HG02610 (cell line): ENCODE measurements around the gene MYL10.

ENCODE experiments used
- ATAC-seq: cut with Tn5 transposase; IDR thresholded peaks from one replicate; pipeline ENCODE4 v1.9.1; 2021; ENCODE audit warnings: mild to moderate bottlenecking, moderate library complexity; ENCODE audit not compliant: unreplicated experiment

MYL10 gene

DNA sequence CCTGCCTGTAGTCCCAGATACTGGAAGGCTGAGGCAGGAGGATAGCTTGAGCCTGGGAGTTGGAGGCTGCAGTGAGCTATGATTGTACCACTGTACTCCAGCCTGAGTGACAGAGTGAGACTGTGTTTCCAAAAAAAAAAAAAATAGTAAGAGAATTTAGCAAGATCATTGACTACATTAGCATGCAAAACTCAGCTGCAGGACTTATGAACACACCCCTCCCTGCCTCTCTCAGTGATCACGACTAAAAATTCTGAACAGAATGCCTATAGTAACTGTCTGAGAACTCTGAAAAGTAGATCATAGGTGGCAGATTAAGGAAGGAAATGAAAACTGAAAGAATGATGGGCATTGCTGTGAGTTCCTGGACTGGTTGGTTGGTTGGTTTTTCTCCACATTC lies 50.5 kb downstream of the MYL10 start:
- ATAC-seq: no peak

DNA sequence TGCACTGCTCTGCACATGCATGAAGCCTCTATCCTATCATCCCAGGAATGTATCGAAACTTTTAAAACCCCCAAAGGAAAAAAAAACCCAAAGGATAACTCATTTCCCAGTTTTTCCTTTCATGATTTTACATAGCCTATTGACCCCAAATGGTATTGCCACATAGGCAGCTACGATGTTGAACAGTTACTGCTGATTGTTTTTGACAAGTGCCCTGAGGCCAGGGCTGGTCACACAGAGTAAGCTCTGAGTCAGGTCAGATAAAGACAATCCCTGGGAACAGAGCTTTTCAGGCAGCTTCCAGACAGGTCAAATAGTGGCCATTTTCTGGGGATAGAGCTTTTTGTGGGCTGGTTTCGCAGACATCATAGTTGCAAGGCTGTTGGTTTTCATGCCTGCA lies 52.1 kb downstream of the MYL10 start:
- no peak for ATAC-seq

DNA sequence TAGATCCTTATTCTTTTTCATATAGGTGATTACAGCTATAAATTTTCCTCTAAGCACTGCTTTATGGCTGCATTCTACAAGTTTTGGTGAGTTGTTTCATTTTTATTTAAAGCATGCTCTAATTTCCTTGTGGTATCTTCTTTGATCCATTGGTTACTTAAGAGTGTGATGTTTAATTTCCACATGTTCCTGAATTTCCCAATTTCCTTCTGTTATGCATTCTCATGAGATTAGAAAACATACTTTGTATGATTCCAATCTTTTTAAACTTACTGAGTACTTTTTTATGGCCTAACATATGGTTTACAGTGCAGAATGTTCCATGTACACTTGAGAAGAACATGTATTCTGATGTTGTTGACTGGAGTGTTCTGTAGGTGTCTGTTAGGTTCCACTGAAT lies 53.4 kb downstream of the MYL10 start:
- no peak for ATAC-seq

- no peak for ATAC-seq
Observed at GRCh38 chr7:101575168-101575567, 53.9 kb downstream of the MYL10 start.

DNA sequence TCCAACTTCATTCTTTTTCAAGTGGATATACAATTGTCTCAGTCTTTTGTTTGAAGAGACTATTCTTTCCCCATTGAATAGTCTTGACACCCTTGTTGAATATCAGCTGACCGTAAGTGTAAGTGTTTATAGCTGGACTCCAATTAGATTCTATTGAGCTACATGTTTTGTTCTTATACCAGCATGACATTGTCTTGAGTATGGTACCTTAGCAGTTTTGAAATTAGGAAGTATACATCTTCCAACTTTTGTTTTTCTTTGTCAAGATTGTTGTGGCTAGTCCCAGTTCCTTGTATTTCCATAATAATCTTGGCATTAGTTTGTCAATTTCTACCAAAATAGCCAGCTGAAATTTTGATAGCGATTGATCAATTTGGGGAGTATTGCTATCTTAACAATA lies 56.9 kb downstream of the MYL10 start:
- no peak for ATAC-seq

GRCh38 chr7:101567230-101567629 lies 61.9 kb downstream of the MYL10 start:
- no peak for ATAC-seq

GRCh38 chr7:101565601-101566209 lies 63.4 kb downstream of the MYL10 start:
- ATAC-seq: no peak

- no peak for ATAC-seq
Observed at GRCh38 chr7:101564778-101565211, 64.3 kb downstream of the MYL10 start.

GRCh38 chr7:101563943-101564777 lies 64.9 kb downstream of the MYL10 start:
- ATAC-seq: no peak
